ENCODE results near the gene LTBP2. TPM values are rescaled to one million over a fixed set of nuclear protein-coding genes. Genes with fewer than 3 reads are reported as not detected.

Gene LTBP2
- total and polyA plus RNA-seq, 7 donors, result 2.4 to 51.4 (median 11.8) TPM

- WGBS, 3 donors, result 88 to 90% (median 89%) methylated on average over 10 of the region's 10 CpGs
- Histone ChIP-seq H3K9me3 (no peaks in the 10 kb centered on the region), H3K4me1 (peaks cover 15% of the 10 kb centered on the region), H3K27ac (no peak overlapping the region), H3K36me3 (ENCODE audit: insufficient read depth in 1 of 2, low read depth in 1 of 2) (no peaks in the 10 kb centered on the region), H3K27me3 (ENCODE audit: insufficient read depth in 3 of 3, low read length in 2 of 3) (peaks cover 0 to 4% (median 0%) of the 10 kb centered on the region in 3 donors), H3K4me3 (no peak overlapping the region)
- no peak for DNase-seq
- intact Hi-C loops (cut with DNase I), result no loop called here
- TF ChIP-seq CTCF (IDR thresholded peaks at IDR 0.05), result no peak
- no peak for ATAC-seq
Measured at GRCh38 chr14:74526854-74527585, 85.0 kb downstream of the LTBP2 start.

GRCh38 chr14:74525361-74525851 lies 86.6 kb downstream of the LTBP2 start:
- intact Hi-C loops (cut with DNase I), result no loop called here
- ATAC-seq (peak in 3 of 4 donors; percentile 44 to 69 (median 49)), DNase-seq (no peak)
- Histone ChIP-seq H3K27me3 (ENCODE audit: insufficient read depth in 3 of 3, low read length in 2 of 3) (peaks cover 0 to 4% (median 0%) of the 10 kb centered on the region in 3 donors), H3K27ac (no peak overlapping the region), H3K36me3 (ENCODE audit: insufficient read depth in 1 of 2, low read depth in 1 of 2) (no peaks in the 10 kb centered on the region), H3K9me3 (no peaks in the 10 kb centered on the region), H3K4me3 (no peak overlapping the region), H3K4me1 (peaks cover 15% of the 10 kb centered on the region)
- 15 to 31% (median 17%) methylated on average over 4 of the region's 4 CpGs for WGBS, 3 donors
- no peak for TF ChIP-seq CTCF (IDR thresholded peaks at IDR 0.05)

DNA sequence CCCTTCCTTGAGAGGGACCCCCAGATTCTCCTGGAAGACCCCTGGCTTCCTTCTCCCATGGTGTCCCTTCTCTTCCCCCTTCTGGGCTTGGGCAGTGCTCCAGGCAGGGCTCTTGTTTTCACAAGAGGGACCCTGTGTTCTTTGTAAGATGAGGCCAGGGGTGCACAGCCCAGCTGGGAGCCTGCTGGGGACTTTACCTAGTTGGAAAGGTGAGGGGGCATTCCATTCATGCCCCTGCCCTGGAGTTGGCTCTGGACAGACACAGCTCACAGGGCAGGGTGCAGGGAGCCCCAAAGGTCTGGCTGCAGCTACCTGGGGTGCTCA lies 87.3 kb downstream of the LTBP2 start:
- TF ChIP-seq CTCF (IDR thresholded peaks at IDR 0.05), result no peak
- peaks cover 0 to 4% (median 0%) of the 10 kb centered on the region in 3 donors for H3K27me3 ChIP-seq (ENCODE audit: insufficient read depth in 3 of 3, low read length in 2 of 3)
- intact Hi-C loops (cut with DNase I), result no loop called here
- H3K36me3 ChIP-seq (ENCODE audit: insufficient read depth in 1 of 2, low read depth in 1 of 2), result no peaks in the 10 kb centered on the region
- H3K4me3 ChIP-seq, result no peak overlapping the region
- H3K27ac ChIP-seq, result no peak overlapping the region
- H3K9me3 ChIP-seq, result no peaks in the 10 kb centered on the region
- peaks cover 15% of the 10 kb centered on the region for H3K4me1 ChIP-seq
- DNase-seq (no peak), ATAC-seq (no peak)

GRCh38 chr14:74524076-74524811 lies 87.8 kb downstream of the LTBP2 start:
- DNase-seq (peak in 1 of 2 donors; percentile 25), ATAC-seq (peak in 2 of 4 donors; percentile 8 to 44)
- no peak for TF ChIP-seq CTCF (IDR thresholded peaks at IDR 0.05)
- Histone ChIP-seq H3K27me3 (ENCODE audit: insufficient read depth in 3 of 3, low read length in 2 of 3) (peaks cover 0 to 4% (median 0%) of the 10 kb centered on the region in 3 donors), H3K4me3 (no peak overlapping the region), H3K4me1 (peaks cover 15% of the 10 kb centered on the region), H3K27ac (no peak overlapping the region), H3K9me3 (no peaks in the 10 kb centered on the region), H3K36me3 (ENCODE audit: insufficient read depth in 1 of 2, low read depth in 1 of 2) (no peaks in the 10 kb centered on the region)
- WGBS, 3 donors, result 69 to 81% (median 77%) methylated on average over 13 to 14 of the region's 14 CpGs
- intact Hi-C loops (cut with DNase I), result no loop called here
